ENCODE measurements around the gene PRPF19. TPM values are rescaled to one million over a fixed set of nuclear protein-coding genes. Genes with fewer than 3 reads are reported as not detected.

The PRPF19 gene
- total and polyA plus RNA-seq, 2 of the 4 experiments (the other 2 are of a cell fraction), result 29.8 to 50.4 TPM

DNA sequence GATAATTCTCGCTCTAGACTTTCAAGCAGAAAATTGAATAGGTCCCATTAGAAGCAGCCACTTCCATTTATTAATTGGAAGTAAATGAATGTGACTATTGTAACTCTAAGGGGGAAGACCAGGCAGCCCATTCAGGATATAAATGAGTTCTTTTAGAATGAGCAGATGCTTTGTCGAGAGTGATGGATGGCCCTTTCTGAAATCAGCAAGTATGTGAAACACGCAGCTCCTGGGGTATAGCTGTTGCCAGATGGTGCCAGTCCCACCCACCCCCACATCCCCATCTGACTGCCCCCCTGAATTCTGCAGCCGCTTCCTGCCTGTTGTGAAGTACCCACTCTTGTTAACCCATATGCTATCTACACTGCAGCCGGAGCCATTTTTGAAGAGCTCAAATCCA, 41.9 kb upstream of the PRPF19 start:
- ChIA-PET CTCF (no interaction called here), POLR2A (ENCODE audit: unreplicated experiment) (no interaction called here)
- Histone ChIP-seq H3K9me3 (ENCODE audit: control insufficient read depth, insufficient read depth, low read length) (no peaks in the 10 kb centered on the region), H3K4me3 (ENCODE audit: insufficient read depth, low read depth, low read length) (no peak overlapping the region), H3K14ac (replicated peaks; ENCODE audit: low read depth, low read length) (no peak overlapping the region), H2BK20ac (ENCODE audit: low read depth, low read length) (no peak overlapping the region), H4K20me1 (ENCODE audit: insufficient read depth, low read length) (no peaks in the 10 kb centered on the region), H3K56ac (ENCODE audit: extremely low read depth, insufficient read depth, low read length) (no peak overlapping the region), H4K5ac (ENCODE audit: low read depth, low read length) (no peak overlapping the region), H3K79me1 (ENCODE audit: low read depth in 1 of 2, low read length in 2 of 2) (no peaks in the 10 kb centered on the region; a peak in 1 of 4 replicates), H3K4me2 (ENCODE audit: low read depth, low read length) (no peak overlapping the region), H3K27ac (ENCODE audit: insufficient read depth, low read length) (no peak overlapping the region), H3K9me1 (ENCODE audit: insufficient read depth, low read length) (0 out of 2 replicates have a peak, but pooled peaks cover 4% of the 10 kb centered on the region), H3K36me3 (ENCODE audit: control insufficient read depth, insufficient read depth, low read length) (peaks cover 5% of the 10 kb centered on the region), H3K27me3 (ENCODE audit: control insufficient read depth, insufficient read depth, low read length) (no peaks in the 10 kb centered on the region), H3K4me1 (ENCODE audit: control insufficient read depth, insufficient read depth, low read length) (peaks cover 13% of the 10 kb centered on the region), H2BK15ac (ENCODE audit: low read depth, low read length) (no peak overlapping the region), H2BK120ac (ENCODE audit: low read depth, low read length) (no peak overlapping the region), H2AFZ (replicated peaks; ENCODE audit: low read length, poor library complexity) (no peak overlapping the region), H4K91ac (ENCODE audit: insufficient read depth, low read depth, low read length) (no peak overlapping the region), H2AK9ac (replicated peaks; ENCODE audit: low read depth, low read length, poor library complexity) (no peak overlapping the region), H3K18ac (ENCODE audit: low read depth, low read length) (no peak overlapping the region), H3K4ac (ENCODE audit: low read depth, low read length) (no peak overlapping the region), H2AK5ac (ENCODE audit: low read depth, low read length) (no peak overlapping the region), H2BK5ac (ENCODE audit: low read depth, low read length, poor library complexity, severe bottlenecking) (no peak overlapping the region), H4K8ac (ENCODE audit: low read depth in 2 of 2, low read length in 2 of 2) (no peak overlapping the region), H3K9ac (ENCODE audit: low read depth, low read length) (no peak overlapping the region), H3K23ac (ENCODE audit: low read depth, low read length) (no peak overlapping the region)
- WGBS, 2 experiments (ENCODE audit: extremely low coverage in 2 of 2, insufficient read length in 1 of 2), result 100% methylated on average over 1 of the region's 5 CpGs; no CpG with 5 or more reads in 1 of the 2 experiments
- dilution Hi-C loops (cut with HindIII; ENCODE audit: low sequenced_read_pairs, unreplicated experiment) (no loop called here), in situ Hi-C loops (cut with MboI; ENCODE audit: low sequenced_read_pairs) (no loop called here), intact Hi-C loops (cut with micrococcal nuclease) (no loop called here)
- DNase-seq (no peak), ATAC-seq (ENCODE audit: low read depth) (no peak)
- TF ChIP-seq CTCF (conservative IDR thresholded peaks at IDR 0.05; ENCODE audit: low read depth, low read length) (no peak), RAD21 (IDR thresholded peaks at IDR 0.05; ENCODE audit: low read length) (no peak), NFE2L2 (IDR thresholded peaks at IDR 0.05; ENCODE audit: low read depth, low read length) (no peak), USF2 (IDR thresholded peaks at IDR 0.05; ENCODE audit: low read depth, low read length) (no peak), CHD1 (IDR thresholded peaks at IDR 0.05; ENCODE audit: low read depth, low read length) (no peak), SMC3 (IDR thresholded peaks at IDR 0.05; ENCODE audit: low read depth, low read length) (no peak), RCOR1 (IDR thresholded peaks at IDR 0.05; ENCODE audit: insufficient replicate concordance, low read length) (no peak), FOS (IDR thresholded peaks at IDR 0.05; ENCODE audit: low read depth, low read length) (no peak), MAZ (IDR thresholded peaks at IDR 0.05; ENCODE audit: borderline replicate concordance, low read depth, low read length) (no peak), BHLHE40 (IDR thresholded peaks at IDR 0.05; ENCODE audit: low read depth, low read length) (no peak)
- BruUV-seq (replicated peaks), result no TSS peak
